Prostate gland (tissue), 2 donors: ENCODE results near the gene CCDC201.
"Not testable (repeated sequence)": the region's sequence is repeated elsewhere in the genome, so short reads cannot be mapped to it uniquely, and the experiment has no call there.

Experiments
- POLR2A ChIP-seq: fragments of 450-650 bp; IDR thresholded peaks from one replicate; pipeline ENCODE4 v1.6.1; 2016; ENCODE audit warnings: antibody characterized with exemption, mild to moderate bottlenecking
- POLR2AphosphoS5 ChIP-seq: sonication (generic); formaldehyde crosslinking; IDR thresholded peaks from one replicate; pipeline ENCODE4 v1.6.1; 2017; ENCODE audit warnings: antibody characterized with exemption
- TF ChIP-seq, protein P1 (sequence below), 4 experiments: fragments of 200-600 bp in 2 of 4; fragments of 450-650 bp in 2 of 4; sonication (generic) in 2 of 4; IDR thresholded peaks; 1 replicate in 3 of 4; 2 replicates in 1 of 4; pipeline ENCODE4 v1.5.1; 2016 to 2019; ENCODE audit warnings: antibody characterized with exemption in 4 of 4, mild to moderate bottlenecking in 2 of 4, moderate library complexity in 2 of 4

DNA sequence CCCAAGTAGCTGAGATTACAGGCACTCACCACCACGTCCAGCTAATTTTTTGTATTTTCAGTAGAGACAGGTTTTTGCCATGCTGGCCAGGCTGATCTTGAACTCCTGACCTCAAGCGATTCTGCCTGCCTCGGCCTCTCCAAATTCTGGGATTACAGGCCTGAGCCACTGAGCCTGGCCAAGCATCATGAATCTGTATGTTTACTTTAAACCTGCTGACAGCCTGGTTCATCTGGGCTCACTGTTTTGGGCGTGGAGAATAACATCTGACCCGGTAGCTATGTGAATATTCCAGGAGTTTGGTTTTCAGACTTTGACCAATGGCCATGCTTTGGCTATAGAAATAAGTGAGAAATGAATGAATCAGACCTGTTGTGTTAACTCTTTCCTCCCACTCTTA lies 26.3 kb downstream of the CCDC201 start:
- TF ChIP-seq, protein P1, sequence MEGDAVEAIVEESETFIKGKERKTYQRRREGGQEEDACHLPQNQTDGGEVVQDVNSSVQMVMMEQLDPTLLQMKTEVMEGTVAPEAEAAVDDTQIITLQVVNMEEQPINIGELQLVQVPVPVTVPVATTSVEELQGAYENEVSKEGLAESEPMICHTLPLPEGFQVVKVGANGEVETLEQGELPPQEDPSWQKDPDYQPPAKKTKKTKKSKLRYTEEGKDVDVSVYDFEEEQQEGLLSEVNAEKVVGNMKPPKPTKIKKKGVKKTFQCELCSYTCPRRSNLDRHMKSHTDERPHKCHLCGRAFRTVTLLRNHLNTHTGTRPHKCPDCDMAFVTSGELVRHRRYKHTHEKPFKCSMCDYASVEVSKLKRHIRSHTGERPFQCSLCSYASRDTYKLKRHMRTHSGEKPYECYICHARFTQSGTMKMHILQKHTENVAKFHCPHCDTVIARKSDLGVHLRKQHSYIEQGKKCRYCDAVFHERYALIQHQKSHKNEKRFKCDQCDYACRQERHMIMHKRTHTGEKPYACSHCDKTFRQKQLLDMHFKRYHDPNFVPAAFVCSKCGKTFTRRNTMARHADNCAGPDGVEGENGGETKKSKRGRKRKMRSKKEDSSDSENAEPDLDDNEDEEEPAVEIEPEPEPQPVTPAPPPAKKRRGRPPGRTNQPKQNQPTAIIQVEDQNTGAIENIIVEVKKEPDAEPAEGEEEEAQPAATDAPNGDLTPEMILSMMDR (IDR thresholded peaks at IDR 0.05): not testable (repeated sequence)
- TF ChIP-seq POLR2AphosphoS5, POLR2A: not testable (repeated sequence)
